Measurements from ENCODE around the gene MAN1A1.

The MAN1A1 gene

DNA sequence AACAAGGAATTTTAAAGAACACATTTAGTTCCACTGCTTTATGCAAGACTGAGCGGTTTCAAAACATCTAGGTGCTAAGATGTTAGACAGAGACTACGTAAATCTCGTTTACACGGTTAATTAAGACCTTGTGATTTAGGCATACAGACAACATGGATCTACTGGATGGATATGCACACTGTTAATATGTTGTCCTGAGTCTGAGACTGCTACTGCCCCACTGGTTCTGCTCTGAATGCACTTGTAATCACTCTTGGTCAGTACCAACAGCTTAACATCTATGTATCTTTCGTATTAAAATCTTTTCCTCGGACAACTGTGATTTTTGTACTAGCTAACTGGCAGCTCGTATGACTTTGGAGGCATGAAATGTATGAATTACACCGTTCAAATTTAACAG is 3.1 kb downstream of the MAN1A1 start:
- DNase-seq (ENCODE audit: low read depth, low spot score), result no peak

DNA sequence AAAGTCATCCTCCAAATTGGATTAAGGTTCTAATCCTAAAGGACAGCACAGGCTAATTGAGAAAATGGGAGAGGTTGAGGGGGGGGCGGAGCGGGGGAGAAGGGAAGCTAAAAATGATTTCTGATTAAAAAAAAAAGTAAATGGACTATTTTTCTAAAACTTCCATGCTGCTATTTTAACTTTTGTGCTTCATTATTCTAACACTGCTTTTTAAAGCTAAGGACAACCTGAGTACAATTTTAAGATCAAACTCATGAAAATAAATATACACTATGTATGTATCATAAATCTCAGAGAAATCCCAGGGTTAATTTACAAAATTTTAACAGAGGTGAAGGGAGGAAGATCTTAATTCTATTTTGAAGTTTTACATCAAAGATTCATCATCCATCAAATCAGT is 4.4 kb downstream of the MAN1A1 start:
- no peak for DNase-seq (ENCODE audit: low read depth, low spot score)

DNA sequence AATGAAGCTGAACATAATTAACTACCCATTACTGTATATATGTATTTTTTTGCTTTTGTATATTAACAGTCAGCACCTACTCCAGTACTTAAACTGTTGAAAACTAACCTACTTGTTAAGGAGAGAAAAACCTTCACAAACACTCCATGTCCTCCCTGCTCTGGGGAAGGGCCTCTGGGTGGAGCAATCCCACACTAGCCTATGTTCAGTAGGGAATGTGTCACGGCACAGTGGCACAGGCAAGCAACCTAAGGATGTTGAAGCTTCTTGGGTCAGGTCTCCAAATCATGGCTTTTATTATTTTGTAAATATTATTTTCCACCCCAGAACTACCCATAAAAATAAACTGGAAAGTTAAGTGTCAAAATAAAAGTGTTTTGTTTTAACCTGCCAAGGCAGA is 5.3 kb downstream of the MAN1A1 start:
- no peak for DNase-seq (ENCODE audit: low read depth, low spot score)

DNA sequence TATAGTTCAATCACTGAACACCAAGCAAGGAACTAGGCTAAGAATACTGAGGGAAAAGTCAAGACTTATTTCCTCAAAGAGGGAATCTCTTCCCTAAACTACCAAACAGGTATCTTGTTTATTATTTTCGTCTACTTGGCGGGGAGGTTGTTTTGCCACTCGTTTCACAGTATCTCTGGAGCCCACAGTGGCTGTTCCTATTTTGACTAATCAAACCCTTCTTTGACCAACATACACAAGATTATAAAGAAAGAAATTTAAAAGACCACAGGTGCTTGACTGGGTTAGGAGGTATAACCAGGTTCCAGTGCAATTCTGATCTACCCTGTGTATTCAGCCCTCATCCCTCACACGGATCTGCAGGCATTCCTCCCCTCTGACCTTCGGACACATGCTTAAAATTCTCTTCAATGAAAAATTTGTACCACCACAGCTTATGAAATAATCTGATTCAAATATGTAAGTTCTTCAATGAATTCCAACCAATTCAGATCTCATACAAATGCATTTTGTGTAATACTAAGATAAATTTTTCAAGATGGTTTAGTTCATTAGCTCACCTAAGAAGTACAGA is 5.9 kb downstream of the MAN1A1 start:
- no peak for DNase-seq (ENCODE audit: low read depth, low spot score)

DNA sequence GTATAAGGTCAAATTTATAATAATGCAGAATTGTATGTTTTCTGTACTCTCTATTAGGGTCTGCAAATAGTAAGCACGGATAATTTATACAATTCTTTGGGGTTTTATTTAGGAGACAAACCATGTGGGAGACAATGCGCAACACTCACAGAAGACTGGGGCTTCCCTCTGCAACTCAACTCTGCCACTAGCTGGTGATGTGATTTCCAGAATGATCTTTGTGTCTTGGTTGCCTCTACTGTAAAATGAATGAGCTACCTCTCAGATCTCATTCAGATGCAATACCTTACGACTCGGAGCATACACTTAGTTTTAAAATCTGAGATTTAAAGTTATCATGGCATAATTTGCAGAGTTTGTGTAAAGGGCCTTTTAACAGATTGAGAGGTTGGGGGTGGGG is 6.4 kb downstream of the MAN1A1 start:
- no peak for DNase-seq (ENCODE audit: low read depth, low spot score)

DNA sequence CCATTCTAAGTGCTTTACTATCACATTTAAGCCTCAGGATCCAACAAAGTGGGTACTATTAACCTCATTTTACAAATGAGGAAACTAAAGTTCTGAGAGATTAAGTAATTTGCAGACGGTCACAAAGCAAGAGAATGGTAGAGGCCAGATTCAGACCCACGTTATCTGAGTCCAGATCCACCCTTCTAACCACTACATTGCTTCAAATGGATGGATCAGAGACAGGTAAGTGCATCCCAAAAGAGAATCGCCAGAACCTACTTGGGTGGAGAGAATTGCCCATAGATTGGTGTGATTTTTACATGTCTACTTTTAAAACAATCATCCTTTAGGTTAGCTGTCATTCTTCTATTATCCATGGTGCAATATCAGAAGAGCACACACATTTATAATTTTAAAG is 7.1 kb downstream of the MAN1A1 start:
- no peak for DNase-seq (ENCODE audit: low read depth, low spot score)

DNA sequence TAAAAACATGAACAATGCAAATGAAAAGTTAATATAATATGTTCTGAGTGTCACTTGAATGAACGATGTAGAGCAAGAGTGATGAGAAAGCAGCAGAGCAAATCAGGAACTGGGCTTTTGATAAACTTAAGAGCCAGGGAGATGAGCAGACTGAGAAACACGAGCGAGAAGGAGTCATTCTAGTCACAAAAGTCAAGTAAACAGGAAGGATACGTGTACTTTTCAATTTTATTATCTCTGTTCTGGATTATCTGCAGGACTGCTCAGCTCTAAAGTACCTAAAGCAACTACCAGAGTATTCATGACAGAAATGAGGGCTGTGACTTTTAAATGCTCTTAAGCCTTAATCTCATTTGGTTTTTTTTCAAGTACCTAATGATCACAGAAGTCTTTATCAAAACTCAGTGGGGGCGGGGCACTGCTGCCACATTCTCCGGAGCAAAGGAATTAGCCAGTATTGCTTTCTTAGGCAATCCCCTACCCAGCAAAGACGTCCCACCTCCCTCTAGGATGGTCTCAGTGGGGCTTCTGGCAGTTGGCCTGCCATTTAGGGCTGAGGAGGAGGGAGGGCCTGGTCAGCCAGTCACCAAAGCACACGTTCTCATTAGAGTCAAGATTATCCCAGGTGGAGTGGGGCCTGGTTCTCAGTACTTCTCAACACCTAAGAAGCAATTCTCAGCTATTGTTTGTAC is 8.6 kb downstream of the MAN1A1 start:
- no peak for DNase-seq (ENCODE audit: low read depth, low spot score)

DNA sequence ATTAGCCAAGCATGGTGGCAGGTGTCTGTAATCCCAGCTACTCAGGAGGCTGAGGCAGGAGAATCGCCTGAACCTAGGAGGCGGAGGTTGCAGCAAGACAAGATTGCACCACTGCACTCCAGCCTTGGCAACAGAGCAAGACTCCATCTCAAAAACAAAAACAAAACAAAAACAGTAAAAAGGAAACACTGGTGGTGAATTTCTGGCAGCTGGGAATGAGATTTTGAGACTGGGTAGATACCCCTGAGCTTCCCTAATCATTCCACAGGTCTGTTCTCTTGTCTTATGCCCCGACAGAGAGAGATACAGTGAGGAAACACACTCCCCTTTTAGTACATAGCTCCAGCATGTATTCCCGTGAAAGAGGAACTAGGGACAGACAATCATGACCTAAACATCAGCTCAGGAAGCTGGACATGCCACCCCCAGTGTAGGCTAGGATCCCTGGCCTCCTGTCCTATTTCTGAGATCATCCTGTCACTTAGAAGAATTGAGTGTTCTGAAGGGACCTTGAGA is 9.6 kb downstream of the MAN1A1 start:
- DNase-seq (ENCODE audit: low read depth, low spot score), result no peak

DNA sequence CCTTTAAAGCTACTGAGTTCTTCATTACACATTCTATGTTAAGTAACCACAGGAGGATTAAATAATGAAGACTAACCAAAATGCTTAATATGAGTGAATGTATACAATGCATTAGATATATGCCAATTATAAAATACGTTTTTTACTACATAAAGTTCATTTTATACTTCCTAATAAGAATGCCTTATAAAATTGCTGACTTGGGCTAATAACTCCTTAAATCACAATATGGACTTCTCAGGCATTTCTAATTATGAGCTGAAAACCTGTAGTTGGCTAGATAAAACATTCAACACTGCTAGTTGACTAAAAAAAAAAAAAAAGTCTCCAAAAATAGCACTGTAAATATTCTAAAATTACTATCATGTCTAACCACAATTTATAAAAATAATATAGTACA is 11.8 kb downstream of the MAN1A1 start:
- DNase-seq (ENCODE audit: low read depth, low spot score), result no peak

DNA sequence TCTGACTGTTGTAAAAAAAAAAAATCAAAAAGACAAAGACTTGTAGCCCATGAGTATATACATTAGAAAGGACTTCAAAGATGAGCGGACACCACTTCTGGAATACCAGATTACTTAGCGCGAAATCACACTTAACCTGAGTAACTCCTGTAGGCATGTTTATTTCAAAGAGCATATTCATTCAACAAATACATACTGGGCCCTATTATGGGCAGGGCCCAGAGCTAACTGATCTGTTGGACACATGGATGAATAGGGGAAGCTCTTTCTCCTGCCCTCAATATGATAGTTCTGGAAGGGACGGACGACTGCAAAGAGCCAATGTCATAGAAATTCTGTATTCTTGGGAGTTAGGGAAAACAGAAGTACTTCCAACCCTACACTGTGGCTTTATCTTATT is 12.3 kb downstream of the MAN1A1 start:
- DNase-seq (ENCODE audit: low read depth, low spot score), result no peak

DNA sequence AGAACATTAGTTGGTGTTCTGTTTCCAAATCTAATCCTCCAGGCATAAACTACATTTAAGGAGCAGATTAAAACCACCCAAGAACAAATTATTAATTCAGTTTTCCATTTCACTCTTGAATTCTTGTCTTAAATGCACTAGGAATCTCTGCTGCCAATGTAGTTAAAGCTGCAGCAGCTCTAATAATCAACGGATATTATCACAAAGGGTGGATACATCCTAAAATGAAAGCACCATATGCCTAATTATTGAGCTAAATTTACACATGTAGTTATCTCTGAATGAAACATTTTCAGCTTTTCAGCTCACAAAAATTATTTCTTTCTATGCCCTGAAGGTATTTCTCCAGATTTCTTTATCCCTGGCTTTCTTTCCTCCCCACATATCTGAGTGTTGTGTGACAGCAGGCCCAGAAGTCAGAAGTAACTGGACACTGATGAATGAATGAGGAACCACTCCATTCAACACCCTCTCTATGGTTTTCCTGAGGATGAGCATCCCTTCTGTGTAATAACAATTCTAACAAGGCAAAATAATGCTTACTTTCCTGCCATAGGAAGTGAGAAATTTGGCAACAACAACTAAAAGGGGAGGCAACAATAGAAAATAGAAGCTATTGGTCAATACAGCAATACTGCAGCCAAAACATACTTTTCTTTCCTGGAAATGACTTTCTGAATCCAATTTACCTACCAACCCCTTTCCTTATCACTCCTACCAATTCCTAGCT is 14.9 kb downstream of the MAN1A1 start:
- no peak for DNase-seq (ENCODE audit: low read depth, low spot score)

DNA sequence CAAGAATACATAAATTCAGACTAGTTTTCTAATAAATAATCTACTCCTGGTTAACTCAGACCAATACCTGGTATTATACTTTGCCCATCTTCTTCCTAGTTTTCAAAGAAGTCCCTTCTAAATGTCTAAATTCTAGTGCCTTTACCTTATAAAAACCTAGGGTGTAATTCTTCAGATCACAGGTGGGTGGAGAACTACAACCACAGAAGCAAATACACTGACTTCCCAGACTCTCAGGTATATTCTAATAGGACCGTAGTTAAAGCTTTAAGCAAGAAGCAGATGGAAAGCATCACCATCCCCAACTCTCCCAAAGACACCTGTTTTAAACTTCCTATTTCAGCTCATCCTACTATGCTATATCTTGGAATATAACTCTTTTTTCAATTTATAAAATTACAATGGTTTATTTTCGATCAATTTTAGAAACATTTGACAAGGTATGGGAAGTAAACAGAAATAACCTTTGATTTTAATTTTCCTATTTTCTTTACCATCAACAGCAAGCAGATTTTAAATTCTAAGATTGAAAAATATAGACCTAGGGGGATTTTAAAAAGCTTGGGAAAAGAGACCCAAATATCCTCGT is 15.8 kb downstream of the MAN1A1 start:
- DNase-seq (ENCODE audit: low read depth, low spot score), result no peak

DNA sequence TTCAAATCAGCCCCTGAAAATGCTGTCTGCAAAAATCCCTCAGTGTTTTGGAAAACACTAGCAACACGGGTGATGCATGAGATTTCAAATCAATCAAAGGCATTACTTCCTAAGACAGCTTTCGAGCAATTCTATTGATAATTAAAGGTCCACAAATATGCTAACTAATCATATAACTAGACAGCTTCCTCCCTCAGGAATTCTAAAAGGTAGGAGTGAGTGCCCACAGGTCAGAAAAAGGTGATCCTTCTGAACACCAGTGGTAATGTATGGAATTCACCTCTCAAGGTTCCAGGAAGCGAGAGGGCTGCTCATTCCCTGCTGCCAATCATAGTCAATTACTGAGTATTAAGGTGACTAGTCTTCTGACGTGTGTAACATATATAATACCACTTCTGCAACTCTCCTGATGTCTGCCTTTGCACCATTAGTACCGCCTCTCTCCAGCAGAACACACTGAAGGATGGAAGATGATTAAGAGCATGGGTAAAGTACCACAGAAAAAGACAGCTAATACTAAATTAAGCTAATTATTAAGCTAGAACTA is 16.4 kb downstream of the MAN1A1 start:
- no peak for DNase-seq (ENCODE audit: low read depth, low spot score)

DNA sequence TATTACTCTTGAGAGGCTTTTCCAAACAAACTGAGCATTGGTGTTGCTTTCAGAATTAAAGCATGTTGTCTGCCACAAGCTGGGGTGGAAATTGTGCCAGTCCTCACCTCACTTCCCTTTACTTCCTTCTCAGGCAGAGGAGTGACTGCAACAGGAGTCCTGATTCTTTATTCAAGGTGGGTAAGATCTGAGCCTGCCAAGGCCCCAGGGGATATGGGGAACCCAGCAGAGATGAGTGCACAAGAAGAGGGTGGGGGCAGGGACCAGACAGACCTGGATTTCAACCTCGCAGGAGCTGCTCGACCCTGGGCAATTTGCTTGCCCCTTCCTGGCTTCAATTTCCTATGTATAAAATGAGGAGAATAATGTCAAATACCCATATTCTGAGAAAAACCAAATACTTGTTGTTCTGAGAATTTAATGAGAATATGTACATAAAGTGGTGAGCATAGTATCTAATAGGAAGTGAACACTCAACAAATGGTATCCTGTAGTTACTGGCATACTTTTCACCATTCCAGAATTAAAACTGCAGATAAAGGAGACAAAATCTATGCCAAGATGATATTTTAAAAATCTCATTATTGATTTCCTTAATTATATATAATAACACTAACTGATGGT is 17.8 kb downstream of the MAN1A1 start:
- DNase-seq (ENCODE audit: low read depth, low spot score), result no peak

DNA sequence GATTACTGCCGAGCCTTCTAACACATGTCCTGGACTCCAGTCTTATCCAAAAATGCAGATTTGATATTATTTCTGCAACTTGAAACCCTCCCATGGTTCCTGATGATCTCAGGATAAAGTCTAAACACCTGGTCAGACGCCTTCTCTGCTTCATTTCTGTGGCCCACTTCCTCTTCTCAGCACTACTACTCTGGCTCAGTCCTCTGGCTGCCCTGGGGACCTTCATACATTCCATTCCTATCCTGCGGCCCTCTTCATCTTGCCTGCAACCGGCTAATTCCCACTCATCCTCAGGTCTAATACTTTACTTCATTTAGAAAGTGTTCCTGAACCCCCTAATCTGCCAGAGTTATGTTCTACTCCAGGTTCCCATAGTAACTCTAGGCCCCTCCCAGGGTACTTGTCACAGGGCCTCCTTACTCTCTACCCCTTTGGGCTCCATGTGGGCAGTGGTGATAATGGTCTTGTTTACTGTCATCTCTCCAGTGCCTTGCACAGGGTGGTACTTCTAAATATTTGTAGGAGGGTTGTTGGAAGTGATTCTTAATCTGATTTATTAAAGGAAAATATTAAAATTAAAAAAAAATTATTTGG is 18.9 kb downstream of the MAN1A1 start:
- no peak for DNase-seq (ENCODE audit: low read depth, low spot score)

DNA sequence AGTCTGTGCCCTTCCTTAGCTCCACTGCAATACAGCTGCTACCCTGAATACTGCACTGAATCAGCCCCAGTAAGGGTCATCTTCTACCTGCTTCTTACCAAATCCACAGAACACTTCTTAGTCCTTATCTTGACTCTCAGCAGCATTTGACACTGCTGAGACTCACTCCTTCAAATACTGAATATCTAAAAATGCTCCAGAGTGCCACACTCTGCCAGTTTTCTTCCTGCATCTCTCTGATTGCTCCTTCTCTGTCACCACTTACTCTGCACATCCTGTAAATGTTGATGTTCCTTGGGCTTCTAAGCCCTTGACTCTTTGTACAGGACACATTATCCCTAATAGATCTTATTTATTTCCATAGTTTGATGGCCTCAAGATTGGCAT is 19.8 kb downstream of the MAN1A1 start:
- no peak for DNase-seq (ENCODE audit: low read depth, low spot score)

DNA sequence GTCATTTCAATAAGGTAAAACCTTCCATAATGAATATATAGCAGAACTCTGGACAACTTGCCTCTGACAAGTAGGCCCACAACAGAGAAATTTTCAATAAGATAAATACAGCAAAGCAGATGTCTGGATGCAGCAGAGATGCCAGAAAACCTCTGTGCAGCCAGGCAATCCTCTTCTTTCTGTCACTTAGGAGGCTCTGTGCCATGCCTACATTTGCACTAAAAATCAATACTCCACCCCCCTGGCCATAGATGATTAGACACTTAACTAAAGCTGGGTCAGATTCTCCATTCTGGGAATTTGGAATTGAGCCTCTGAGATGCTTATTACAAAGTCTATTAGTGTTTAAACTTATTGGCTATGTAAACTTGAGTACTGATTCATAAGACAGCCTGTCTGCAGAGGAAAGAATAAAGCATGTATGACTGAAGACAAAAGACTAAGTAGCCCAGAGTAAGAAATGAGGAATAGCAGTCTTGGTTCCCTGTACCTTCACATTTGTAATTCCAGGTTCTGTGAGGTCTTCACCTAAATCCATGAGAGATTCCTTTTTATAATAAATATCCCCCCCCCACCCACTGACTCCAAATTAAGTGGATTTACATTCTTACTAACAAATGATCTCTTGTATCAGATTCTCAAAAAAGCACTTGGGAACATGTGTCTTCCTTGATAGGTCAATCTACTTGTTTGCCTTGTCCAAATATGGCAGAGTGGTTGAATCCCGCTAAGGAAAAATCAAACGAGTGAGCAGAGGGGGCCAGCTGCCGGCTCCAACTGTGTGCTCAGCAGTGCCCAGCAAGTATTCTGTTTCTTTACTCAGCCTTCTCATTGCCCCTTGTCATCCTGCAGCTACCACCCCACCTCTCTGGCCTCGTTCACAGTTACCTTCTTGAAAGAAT is 20.4 kb downstream of the MAN1A1 start:
- no peak for DNase-seq (ENCODE audit: low read depth, low spot score)

DNA sequence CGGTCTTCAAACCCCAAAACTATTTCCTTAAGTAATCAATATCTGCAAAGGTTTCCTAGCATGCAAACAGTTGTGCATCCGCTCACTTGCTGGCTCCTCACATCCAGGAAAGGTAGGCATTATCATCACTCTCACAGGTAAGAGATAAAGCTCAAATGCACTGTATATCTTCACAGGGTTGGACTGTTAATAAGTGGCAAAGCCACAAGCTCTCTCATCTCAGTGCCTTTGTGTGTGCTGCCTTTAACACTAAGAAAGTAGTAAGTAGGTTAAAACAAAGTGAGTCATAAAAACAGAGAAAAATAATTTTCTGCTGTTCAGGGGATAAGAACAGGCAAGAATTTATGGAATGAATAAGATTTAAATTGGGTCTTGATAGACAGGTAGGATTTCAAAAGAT is 21.3 kb downstream of the MAN1A1 start:
- DNase-seq (ENCODE audit: low read depth, low spot score), result no peak

DNA sequence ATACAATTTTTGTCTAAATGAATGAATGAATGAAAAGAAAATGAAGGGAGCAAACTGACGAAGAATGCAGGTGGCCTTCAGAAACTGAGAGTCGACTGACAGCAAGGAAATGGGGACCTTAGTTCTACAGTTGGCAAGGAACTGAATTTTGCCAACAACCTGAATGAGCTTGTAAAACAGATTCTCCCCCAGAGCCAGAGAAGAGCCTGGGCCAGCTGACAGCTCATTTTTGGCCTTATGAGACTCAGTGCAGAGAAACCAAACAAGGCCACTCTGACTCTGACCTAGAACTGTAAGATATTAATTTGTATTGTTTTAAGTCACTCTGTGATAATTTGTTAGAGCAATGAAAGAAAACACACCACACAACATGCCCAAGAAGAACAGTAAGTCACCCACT is 21.8 kb downstream of the MAN1A1 start:
- no peak for DNase-seq (ENCODE audit: low read depth, low spot score)

DNA sequence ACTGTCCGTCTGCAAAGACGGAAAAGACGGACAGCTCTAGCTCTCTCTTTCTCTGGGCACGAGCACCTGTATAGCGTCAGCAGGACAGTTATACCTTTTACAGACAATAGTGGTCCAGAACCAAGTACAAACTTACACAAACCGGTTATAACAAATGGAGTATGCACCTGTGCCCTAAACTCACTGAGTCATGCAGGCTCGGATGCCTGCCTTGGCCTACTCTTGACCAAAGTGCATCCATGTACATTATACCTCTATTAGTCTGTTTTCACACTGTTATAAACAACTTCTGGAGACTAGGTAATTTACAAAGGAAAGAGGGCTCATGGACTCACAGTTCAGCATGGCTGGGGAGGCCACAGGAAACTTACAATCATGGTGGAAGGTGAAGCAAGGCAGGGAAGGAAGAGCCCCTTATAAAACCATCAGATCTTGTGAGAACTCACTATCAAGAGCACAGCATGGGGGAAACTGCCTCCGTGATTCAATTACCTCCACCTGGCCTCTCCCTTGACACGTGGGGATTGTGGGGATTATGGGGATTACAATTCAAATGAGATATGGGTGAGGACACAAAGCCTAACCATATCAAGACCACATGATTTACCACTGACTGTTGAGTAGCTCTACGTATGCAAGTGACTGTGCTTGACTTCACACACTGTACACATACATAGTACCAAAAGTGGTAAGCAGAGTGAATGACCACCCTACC is 23.1 kb downstream of the MAN1A1 start:
- no peak for DNase-seq (ENCODE audit: low read depth, low spot score)
